ENCODE measurements around the gene GMNN. TPM values are rescaled to one million over a fixed set of nuclear protein-coding genes. Genes with fewer than 3 reads are reported as not detected.

The GMNN gene
- total and polyA plus RNA-seq, 2 experiments from 2014 or later = 88.2 to 202 TPM

GRCh38 chr6:24827162-24827561 lies 52.4 kb downstream of the GMNN start:
- Histone ChIP-seq H3K4me3 (no peak overlapping the region), H3K9me2 (ENCODE audit: insufficient read depth) (no peaks in the 10 kb centered on the region), H3K4me1 (ENCODE audit: insufficient read depth) (peaks cover 13% of the 10 kb centered on the region), H3F3A (replicated peaks; ENCODE audit: low read depth) (0 out of 2 replicates have a peak, but pooled peaks cover 2% of the 10 kb centered on the region), H4K20me1 (replicated peaks; ENCODE audit: insufficient read depth) (no peaks in the 10 kb centered on the region), H3K27me3 (ENCODE audit: insufficient read depth) (no peaks in the 10 kb centered on the region), H3K4me2 (no peak overlapping the region), H3K36me3 (ENCODE audit: insufficient read depth) (0 out of 2 replicates have a peak, but pooled peaks cover 2% of the 10 kb centered on the region), H2AFZ (peak overlapping the region; percentile 93), H3K79me2 (replicated peaks; ENCODE audit: insufficient read depth) (no peaks in the 10 kb centered on the region), H3K27ac (ENCODE audit: low read depth) (peak overlapping the region; percentile 63)
- H3K4me3 Mint-ChIP-seq = no peak overlapping the region
- no peaks in the 10 kb centered on the region for H3K9me3 Mint-ChIP-seq
- peaks cover 2% of the 10 kb centered on the region for H3K27me3 Mint-ChIP-seq (ENCODE audit: insufficient read depth, low read depth, poor library complexity)
- DNase-seq (ENCODE audit: low spot score) (no peak), ATAC-seq (peak; percentile 65)
- no peak for TF ChIP-seq JUNB (IDR thresholded peaks at IDR 0.05; ENCODE audit: unreplicated experiment)
- peak in 1 of 2 experiments; percentile 25; a peak in 2 of 4 replicates for TF ChIP-seq CTCF (conservative IDR thresholded peaks at IDR 0.05; ENCODE audit: low read depth in 2 of 2)
- H3K36me3 Mint-ChIP-seq (ENCODE audit: low read depth) = peaks cover 8% of the 10 kb centered on the region; the same call in 1 of the 3 replicates
- H3K4me1 Mint-ChIP-seq = peaks cover 20% of the 10 kb centered on the region; the same call in 2 of the 3 replicates
- peak overlapping the region; percentile 75; the same call in 1 of the 2 replicates for H3K27ac Mint-ChIP-seq

GRCh38 chr6:24827970-24828369 lies 53.2 kb downstream of the GMNN start:
- Histone ChIP-seq H3F3A (replicated peaks; ENCODE audit: low read depth) (0 out of 2 replicates have a peak, but pooled peaks cover 5% of the 10 kb centered on the region), H3K9me2 (ENCODE audit: insufficient read depth) (no peaks in the 10 kb centered on the region), H3K4me3 (no peak overlapping the region), H3K4me2 (no peak overlapping the region), H3K79me2 (replicated peaks; ENCODE audit: insufficient read depth) (no peaks in the 10 kb centered on the region), H4K20me1 (replicated peaks; ENCODE audit: insufficient read depth) (no peaks in the 10 kb centered on the region), H3K27ac (ENCODE audit: low read depth) (peak overlapping the region; percentile 63; the same call in 1 of the 2 replicates), H3K36me3 (ENCODE audit: insufficient read depth) (0 out of 2 replicates have a peak, but pooled peaks cover 2% of the 10 kb centered on the region), H3K4me1 (ENCODE audit: insufficient read depth) (peaks cover 13% of the 10 kb centered on the region), H2AFZ (peak overlapping the region; percentile 93; the same call in 1 of the 2 replicates), H3K27me3 (ENCODE audit: insufficient read depth) (no peaks in the 10 kb centered on the region)
- ATAC-seq (no peak), DNase-seq (ENCODE audit: low spot score) (no peak)
- no peak for TF ChIP-seq ETS1 (IDR thresholded peaks at IDR 0.05)
- no peak for TF ChIP-seq STAT1 (IDR thresholded peaks at IDR 0.05; ENCODE audit: unreplicated experiment)
- no peak for TF ChIP-seq EZH2phosphoT487 (IDR thresholded peaks at IDR 0.05; ENCODE audit: unreplicated experiment)
- no peak for TF ChIP-seq NANOG (IDR thresholded peaks at IDR 0.05; ENCODE audit: borderline replicate concordance)
- TF ChIP-seq JUNB (IDR thresholded peaks at IDR 0.05; ENCODE audit: unreplicated experiment) = no peak
- no peak for TF ChIP-seq CREB1 (CRISPR knock-in tag; IDR thresholded peaks at IDR 0.05; ENCODE audit: low read depth)
- TF ChIP-seq EZH2 (IDR thresholded peaks at IDR 0.05; ENCODE audit: low read depth, unreplicated experiment) = no peak
- TF ChIP-seq POLR2AphosphoS5 (IDR thresholded peaks at IDR 0.05; ENCODE audit: low read depth) = no peak
- no peak for TF ChIP-seq CTCF (conservative IDR thresholded peaks at IDR 0.05; ENCODE audit: low read depth in 2 of 2)
- TF ChIP-seq REST (IDR thresholded peaks at IDR 0.05; ENCODE audit: unreplicated experiment) = no peak
- TF ChIP-seq ZNF331 (CRISPR knock-in tag; IDR thresholded peaks at IDR 0.05; ENCODE audit: low read depth) = no peak
- H3K9me3 Mint-ChIP-seq = no peaks in the 10 kb centered on the region
- peaks cover 8% of the 10 kb centered on the region; the same call in 1 of the 3 replicates for H3K36me3 Mint-ChIP-seq (ENCODE audit: low read depth)
- H3K4me3 Mint-ChIP-seq = no peak overlapping the region
- H3K4me1 Mint-ChIP-seq = peaks cover 20% of the 10 kb centered on the region; the same call in 2 of the 3 replicates
- H3K27me3 Mint-ChIP-seq (ENCODE audit: insufficient read depth, low read depth, poor library complexity) = peaks cover 2% of the 10 kb centered on the region
- peak overlapping the region; percentile 75 for H3K27ac Mint-ChIP-seq
